A673 (cell line): ENCODE results near the gene CAPZB. TPM values are rescaled to one million over a fixed set of nuclear protein-coding genes. Genes with fewer than 3 reads are reported as not detected.

ENCODE experiments used
- BruUV-seq: library from RNA; stranded (reverse); fragments of 400-500 nt; replicated peaks from 2 replicates; lab custom pipeline; 2021; lab: Mats Ljungman, UMichigan
- CTCF ChIA-PET: fragments of 300-600 bp; sonication (Branson Sonifier 250); formaldehyde crosslinking; loops from one replicate; lab custom pipeline; 2022; ENCODE audit warnings: antibody characterized with exemption; lab: Charles Lee
- POLR2A ChIA-PET: fragments of 300-600 bp; sonication (Branson Sonifier 250); formaldehyde crosslinking; loops from one replicate; lab custom pipeline; 2022; ENCODE audit warnings: antibody characterized with exemption; ENCODE audit not compliant: low non-redundant PET; lab: Charles Lee
- DNase-seq: peaks from one replicate; pipeline ENCODE4 v3.0.0-alpha.2; 2015; ENCODE audit warnings: low spot score
- H3K27ac ChIP-seq: fragments of 200-600 bp; sonication (generic); 2 replicates; pipeline ENCODE4 v1.5.1; 2016; ENCODE audit warnings: mixed run types, low read depth, mild to moderate bottlenecking, mixed read lengths, antibody characterized with exemption, low read length; ENCODE audit not compliant: poor library complexity, severe bottlenecking
- H3K27me3 ChIP-seq: fragments of 200-600 bp; sonication (generic); replicated peaks from 2 replicates; pipeline ENCODE4 v1.6.1; 2017; ENCODE audit warnings: mixed run types, low read depth, mild to moderate bottlenecking, mixed read lengths, antibody characterized with exemption, low read length; ENCODE audit not compliant: insufficient read depth, poor library complexity
- H3K36me3 ChIP-seq: fragments of 200-600 bp; sonication (generic); 2 replicates; pipeline ENCODE4 v1.6.1; 2016; ENCODE audit warnings: mixed run types, mild to moderate bottlenecking, mixed read lengths, antibody characterized with exemption, low read length; ENCODE audit not compliant: insufficient read depth, poor library complexity, severe bottlenecking
- H3K4me1 ChIP-seq: fragments of 200-600 bp; sonication (generic); 2 replicates; pipeline ENCODE4 v1.6.1; 2017; ENCODE audit warnings: mixed run types, mild to moderate bottlenecking, mixed read lengths, antibody characterized with exemption, low read length; ENCODE audit not compliant: insufficient read depth, poor library complexity, severe bottlenecking
- H3K4me3 ChIP-seq: fragments of 200-600 bp; sonication (generic); 2 replicates; pipeline ENCODE4 v1.5.1; 2016; ENCODE audit warnings: low read depth, mixed run types, mild to moderate bottlenecking, mixed read lengths, low read length; ENCODE audit not compliant: poor library complexity, severe bottlenecking
- H3K9me3 ChIP-seq: fragments of 200-600 bp; sonication (generic); 2 replicates; pipeline ENCODE4 v1.6.1; 2016; ENCODE audit warnings: mixed run types, low read depth, mild to moderate bottlenecking, mixed read lengths, antibody characterized with exemption, low read length; ENCODE audit not compliant: poor library complexity, severe bottlenecking
- EZH2 ChIP-seq: fragments of 200-600 bp; sonication (generic); IDR thresholded peaks from 2 replicates; pipeline ENCODE4 v1.6.1; 2017; ENCODE audit warnings: borderline replicate concordance, low read depth, mild to moderate bottlenecking, mixed read lengths, antibody characterized with exemption, low read length; ENCODE audit not compliant: poor library complexity, severe bottlenecking
- intact Hi-C: fragments of 100-400 bp; cut with micrococcal nuclease; formaldehyde crosslinking; loops from one replicate; pipeline ENCODE4 v1.10.0; 2022; ENCODE audit not compliant: unreplicated experiment
- total RNA-seq: library from RNA; stranded (reverse); gene quantifications from 2 replicates; pipeline ENCODE4 v1.2.3, GENCODE V29; 2021
- TF ChIP-seq, protein P1 (sequence below): fragments of 300-800, 200-600 bp; sonication (generic); conservative IDR thresholded peaks from 2 replicates; pipeline ENCODE4 v1.5.1; 2017; ENCODE audit warnings: low read depth, mild to moderate bottlenecking, antibody characterized with exemption, low read length, moderate library complexity, mixed read lengths

CAPZB gene
- total RNA-seq, 1 experiment from 2014 or later: 214 TPM

DNA sequence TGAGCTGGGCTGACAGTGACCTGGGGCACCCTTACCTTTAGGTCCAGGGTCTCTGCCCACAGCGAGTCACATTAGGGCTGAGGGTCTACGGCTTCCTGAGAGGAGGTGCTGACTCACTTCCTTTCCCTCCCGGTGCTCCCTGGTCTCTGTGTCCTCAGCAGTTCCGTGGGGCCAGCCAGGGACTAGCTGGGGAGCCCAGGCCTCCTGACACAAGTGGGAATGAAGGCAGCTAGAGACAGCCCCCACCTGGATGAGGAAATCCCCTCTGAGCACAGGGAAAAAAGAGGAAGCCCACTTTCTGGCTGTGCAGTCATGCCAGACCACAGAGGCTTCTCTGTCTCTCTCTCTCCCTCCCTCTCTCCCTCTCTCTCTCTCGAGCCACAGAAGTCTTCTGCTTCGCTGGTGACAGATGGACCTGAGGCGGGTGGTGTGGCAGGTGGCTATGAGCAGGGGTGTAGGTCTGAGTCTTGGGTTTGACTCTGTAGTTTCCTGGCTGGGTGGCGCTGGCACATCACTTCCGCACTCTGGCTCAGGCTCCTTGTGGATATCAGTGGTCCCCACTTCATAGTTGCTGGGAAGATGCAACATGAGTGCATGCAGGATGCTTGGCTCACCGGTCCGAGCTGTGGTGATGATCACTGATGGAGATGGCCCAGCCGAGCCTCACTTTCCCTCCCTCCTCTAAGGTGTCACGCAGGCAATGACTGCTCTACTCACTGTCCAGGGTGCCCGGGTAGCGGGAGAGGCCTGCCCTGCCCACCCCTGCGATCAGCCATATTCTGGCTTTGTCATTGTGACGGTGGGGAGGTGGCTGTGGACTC, 169.8 kb downstream of the CAPZB start:
- CTCF ChIA-PET: no interaction called here
- no peak overlapping the region for H3K27ac ChIP-seq
- no peaks in the 10 kb centered on the region for H3K9me3 ChIP-seq
- POLR2A ChIA-PET: no interaction called here
- H3K27me3 ChIP-seq: no peaks in the 10 kb centered on the region
- TF ChIP-seq, protein P1, sequence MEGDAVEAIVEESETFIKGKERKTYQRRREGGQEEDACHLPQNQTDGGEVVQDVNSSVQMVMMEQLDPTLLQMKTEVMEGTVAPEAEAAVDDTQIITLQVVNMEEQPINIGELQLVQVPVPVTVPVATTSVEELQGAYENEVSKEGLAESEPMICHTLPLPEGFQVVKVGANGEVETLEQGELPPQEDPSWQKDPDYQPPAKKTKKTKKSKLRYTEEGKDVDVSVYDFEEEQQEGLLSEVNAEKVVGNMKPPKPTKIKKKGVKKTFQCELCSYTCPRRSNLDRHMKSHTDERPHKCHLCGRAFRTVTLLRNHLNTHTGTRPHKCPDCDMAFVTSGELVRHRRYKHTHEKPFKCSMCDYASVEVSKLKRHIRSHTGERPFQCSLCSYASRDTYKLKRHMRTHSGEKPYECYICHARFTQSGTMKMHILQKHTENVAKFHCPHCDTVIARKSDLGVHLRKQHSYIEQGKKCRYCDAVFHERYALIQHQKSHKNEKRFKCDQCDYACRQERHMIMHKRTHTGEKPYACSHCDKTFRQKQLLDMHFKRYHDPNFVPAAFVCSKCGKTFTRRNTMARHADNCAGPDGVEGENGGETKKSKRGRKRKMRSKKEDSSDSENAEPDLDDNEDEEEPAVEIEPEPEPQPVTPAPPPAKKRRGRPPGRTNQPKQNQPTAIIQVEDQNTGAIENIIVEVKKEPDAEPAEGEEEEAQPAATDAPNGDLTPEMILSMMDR: no peak
- TF ChIP-seq EZH2: no peak
- H3K4me1 ChIP-seq: peaks cover 5% of the 10 kb centered on the region
- intact Hi-C loops: no loop called here
- no TSS peak for BruUV-seq
- H3K4me3 ChIP-seq: no peak overlapping the region
- DNase-seq: no peak
- H3K36me3 ChIP-seq: peaks cover 8% of the 10 kb centered on the region

DNA sequence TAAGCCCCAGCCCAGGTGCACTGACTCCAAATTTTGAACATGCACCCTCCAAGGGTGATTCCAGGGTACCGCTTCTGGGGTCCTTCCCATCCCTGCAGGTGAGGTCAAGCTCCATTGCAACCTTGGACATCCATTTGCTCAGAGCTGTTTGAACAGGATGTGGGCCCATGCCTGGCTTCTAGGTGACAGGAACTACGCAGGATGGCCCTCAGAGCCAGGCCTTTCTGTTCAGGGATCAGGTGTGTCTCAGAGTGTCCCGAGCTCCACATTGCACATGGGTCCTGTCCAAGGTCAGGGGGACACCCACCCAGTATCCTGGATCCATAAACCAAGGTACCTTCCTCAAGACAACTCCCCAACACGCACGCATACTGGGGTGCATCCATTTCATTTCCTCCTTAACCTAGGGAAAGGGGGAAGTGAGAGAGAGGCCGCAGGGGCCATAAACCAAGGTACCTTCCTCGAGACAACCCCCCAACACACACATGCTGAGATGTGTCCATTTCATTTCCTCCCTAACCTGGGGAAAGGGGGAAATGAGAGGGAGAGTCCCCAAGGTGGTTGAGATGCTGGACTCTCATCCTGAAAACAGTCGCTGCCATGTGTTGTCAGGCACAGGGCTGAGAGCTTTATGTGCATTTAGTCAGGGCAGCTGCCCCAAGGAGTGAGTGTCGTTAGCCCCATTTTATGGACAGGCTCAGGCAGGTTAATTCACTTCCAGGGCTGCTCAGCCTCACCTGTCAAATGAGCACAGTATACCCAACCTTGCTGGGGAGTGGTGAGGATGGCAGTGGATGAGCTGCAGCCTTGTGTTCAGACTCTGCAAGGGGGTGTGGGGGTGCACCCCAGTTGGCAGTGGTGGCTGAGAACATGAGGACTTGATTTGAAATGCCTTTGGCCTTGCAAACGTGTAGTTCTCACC, 171.1 kb downstream of the CAPZB start:
- H3K27ac ChIP-seq: no peak overlapping the region
- H3K4me1 ChIP-seq: peaks cover 7% of the 10 kb centered on the region
- no peaks in the 10 kb centered on the region for H3K27me3 ChIP-seq
- H3K4me3 ChIP-seq: no peak overlapping the region
- intact Hi-C loops: loop anchor here (2.0 kb wide), 1 partner anchor 63 kb away; the partner anchor contains the start of genes EMC1 and MRTO4
- BruUV-seq: no TSS peak
- ChIA-PET POLR2A (no interaction called here), CTCF (no interaction called here)
- H3K9me3 ChIP-seq: no peaks in the 10 kb centered on the region
- H3K36me3 ChIP-seq: peaks cover 8% of the 10 kb centered on the region
- no peak for DNase-seq
- TF ChIP-seq, protein P1: no peak
- TF ChIP-seq EZH2: no peak

DNA sequence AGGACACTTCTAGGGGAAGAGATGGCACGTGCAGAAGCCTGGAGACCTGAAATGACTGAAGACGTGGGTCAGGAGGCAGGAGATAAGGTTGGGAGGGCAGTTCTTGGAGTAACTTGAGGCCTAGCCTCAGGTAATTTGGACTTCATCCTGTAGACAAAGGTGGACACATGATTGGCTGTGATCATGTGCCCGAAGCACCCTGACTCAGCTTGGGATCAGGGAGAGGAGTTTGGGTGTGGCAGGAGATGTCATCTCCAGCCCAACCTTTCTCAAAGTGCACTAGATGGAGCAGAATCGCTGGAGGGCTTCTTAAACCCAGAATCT, 171.7 kb downstream of the CAPZB start:
- no TSS peak for BruUV-seq
- peaks cover 8% of the 10 kb centered on the region for H3K36me3 ChIP-seq
- POLR2A ChIA-PET: no interaction called here
- no peak for TF ChIP-seq EZH2
- TF ChIP-seq, protein P1: no peak
- DNase-seq: no peak
- H3K27me3 ChIP-seq: no peaks in the 10 kb centered on the region
- peaks cover 7% of the 10 kb centered on the region for H3K4me1 ChIP-seq
- H3K9me3 ChIP-seq: no peaks in the 10 kb centered on the region
- H3K4me3 ChIP-seq: no peak overlapping the region
- intact Hi-C loops: loop anchor here (2.0 kb wide), 1 partner anchor 63 kb away; the partner anchor contains the start of genes EMC1 and MRTO4
- CTCF ChIA-PET: no interaction called here
- H3K27ac ChIP-seq: no peak overlapping the region
